HG02970 (cell line): Measurements from ENCODE around the gene ARF3.

Source experiments
- ATAC-seq: cut with Tn5 transposase; IDR thresholded peaks from one replicate; pipeline ENCODE4 v1.9.1; 2021; ENCODE audit warnings: mild to moderate bottlenecking, moderate library complexity, moderate number of reproducible peaks; ENCODE audit not compliant: unreplicated experiment, low FRiP score

Gene ARF3

DNA sequence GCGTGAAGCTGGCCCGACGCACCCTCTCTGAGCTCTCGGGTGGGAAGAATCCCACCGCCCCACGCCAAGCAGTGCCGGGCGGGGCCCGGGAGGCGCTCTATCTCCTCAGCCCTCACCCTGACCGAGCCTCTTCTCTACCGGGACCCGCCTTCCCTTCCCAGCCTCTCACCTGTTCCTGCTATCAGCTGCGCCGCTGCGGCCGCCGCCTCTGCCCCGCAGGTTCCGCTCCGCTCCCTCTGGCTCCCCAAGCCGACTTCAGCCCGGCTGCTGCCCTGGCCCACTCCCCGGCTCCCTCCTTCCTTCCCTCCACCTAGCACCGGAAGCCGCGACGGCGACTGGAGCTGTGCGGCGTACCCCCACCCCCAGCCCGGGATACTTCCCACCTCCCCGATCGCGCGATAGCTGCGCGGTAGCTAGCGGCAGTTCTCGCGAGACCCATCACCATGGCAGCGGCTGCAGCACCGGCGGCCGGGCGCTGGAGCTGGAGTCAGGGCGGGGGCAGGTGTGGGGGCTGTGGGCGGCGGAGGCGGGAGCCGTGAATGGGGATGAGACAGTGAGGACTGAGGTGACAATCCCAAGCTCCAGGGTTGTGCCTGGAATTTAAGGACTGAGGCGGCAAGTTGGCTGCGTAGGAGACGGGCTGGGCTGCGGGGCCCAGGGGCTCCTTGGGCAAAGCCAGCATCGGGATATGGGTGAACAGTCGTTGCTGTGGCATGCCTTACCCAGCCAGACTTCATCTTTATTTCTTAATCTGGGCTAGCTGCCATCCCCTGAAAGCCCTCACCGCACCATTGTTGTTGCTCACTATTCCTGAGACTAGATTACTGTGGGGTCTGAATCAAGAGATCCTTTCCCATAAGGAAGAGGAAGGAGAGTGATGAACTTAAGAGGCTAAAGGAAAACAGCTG lies at the start of gene ARF3:
Gene ARF3, minus strand, starts transcription at position 347 of the 908 bp plus-strand sequence. CDS start 16,392 bp downstream, outside the sequence.
- peak; percentile 71 for ATAC-seq

DNA sequence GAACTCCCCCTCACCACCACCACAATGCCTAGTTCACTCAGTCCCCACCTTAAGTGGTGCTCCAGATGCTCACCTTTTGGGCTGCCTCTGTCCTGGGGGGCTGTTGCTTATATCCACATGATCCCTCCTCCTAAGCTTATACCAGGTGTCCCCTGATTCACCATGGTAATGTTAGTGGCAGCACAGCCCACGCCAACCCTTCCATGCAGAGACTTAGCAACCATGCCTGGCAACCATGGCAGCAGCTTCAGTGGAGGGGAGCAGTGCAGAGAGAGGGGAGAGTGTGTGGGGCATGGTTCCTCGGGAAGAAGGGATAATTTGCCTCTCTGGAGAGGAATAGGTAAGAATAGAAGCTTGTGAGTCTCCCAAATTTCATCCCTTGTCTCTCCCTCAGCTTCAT lies 43.1 kb upstream of the ARF3 start:
- no peak for ATAC-seq

DNA sequence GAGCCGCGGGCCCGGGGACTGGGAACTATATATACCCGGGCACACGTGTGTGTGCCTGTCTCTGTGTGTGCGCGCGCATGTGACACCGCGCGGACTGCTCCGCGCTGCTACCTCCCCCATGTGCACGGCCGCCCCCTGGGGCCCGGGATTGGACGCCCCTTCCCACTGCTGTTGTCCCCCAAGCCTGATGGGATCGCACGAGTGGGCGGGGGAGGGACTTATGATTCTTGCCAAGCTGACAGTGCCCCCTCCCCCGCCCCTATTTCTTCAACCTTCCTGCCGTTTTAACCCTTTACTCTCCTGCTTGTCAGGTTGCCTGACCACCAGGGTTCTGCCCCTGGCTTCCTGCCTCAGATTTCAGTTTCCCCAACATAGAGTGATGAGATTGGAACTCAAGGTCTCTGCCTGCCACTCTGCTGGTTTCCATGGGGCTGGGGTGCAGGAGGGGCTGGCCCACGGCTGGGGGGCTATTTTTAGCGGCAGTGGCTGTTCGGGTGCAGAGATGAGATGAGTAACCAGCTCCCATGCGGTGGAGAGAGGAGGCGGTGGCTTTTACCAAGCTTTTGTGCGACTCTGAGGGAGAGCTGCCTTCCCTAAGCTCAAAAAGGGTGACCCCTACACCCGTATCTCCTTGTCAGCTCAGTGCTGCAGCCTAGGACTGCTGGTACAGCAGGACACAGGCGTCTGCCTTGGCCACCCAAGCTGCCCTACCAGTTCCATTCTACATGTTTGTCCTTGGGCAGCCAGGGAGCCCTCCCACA lies 42.3 kb upstream of the ARF3 start, which contains the start of gene DDN:
Gene DDN, minus strand, starts transcription at position 5 of the 761 bp plus-strand sequence. CDS start 88 bp downstream, outside the sequence.
- ATAC-seq: no peak

DNA sequence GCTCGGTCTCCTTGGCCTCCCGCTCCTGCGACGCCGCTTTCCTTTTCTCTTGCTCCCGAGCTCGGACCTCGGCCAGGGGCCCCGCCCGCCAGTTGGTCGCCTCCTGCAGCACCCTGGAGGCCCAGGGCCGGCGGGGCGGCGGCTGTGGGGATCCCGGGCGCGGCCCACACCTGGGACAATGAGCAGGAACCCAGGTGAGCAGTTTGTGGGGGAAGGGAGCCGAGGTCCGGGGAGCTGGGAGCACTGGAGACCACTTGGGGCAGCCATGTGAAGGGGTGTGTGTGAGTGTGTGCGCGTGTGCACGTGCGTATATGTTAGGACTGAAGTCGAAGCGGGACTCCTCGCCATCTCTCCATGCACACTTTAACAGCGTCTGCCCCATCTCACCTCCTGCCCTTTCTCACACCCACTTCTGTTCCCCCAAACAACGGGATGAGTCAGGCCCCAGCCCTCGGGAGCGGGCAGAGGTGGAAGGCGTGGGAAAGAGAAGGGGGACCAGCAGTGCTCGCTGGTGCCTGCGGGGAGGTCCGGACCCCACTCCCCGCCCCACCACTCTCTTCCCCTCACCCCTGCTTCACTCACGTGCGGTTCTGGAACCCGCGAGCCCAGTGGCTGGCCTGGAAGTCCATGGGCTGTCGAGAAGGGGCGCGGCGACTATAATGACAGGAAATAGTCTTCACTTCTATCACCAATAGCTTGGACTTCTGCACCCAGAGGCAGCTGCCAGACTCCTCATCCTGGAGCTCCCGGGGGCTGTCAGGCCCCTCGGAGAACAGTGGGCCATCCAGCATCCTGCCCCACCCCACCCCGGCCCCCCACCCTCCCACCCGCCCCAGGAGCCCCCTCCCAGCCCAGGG lies 41.4 kb upstream of the ARF3 start:
- no peak for ATAC-seq

DNA sequence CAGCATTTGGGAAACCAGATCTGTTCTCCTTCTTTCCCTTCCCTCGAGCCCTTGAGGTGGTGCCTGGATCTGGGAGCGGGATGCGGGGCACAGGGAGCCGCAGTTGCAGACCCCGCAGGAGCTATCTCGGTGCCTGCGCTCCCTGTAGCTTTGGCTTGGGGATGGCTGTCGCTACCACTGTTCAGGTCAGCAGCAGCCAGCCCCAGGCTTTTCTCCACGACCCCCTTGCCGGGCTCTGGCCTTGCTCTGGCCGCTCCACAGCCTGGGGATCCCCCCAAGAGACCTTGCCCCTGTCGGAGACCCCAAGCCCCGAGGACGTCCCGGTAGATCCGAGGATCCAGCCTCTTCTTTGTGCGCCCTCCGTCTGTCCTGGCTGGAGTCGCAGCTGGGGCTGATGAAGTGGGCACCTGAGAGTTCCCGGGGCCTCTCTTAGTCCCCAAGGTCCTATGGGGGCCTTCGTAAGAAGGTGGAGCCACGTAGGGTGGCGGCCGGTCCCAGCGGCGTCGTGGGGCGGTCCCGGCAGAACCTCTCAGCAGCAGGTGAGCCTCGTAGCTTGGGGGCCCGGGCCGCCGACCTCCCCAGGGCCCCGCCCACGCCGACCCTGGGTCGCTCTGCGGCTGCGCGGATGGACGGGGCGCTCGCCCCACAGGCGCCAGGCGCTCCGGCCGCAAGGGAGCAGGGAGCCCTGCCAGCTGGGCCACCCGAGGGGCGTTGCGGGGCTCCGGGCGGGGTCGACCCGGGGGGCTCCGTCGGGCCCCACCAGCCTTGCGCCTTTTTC lies 40.6 kb upstream of the ARF3 start:
- no peak for ATAC-seq

DNA sequence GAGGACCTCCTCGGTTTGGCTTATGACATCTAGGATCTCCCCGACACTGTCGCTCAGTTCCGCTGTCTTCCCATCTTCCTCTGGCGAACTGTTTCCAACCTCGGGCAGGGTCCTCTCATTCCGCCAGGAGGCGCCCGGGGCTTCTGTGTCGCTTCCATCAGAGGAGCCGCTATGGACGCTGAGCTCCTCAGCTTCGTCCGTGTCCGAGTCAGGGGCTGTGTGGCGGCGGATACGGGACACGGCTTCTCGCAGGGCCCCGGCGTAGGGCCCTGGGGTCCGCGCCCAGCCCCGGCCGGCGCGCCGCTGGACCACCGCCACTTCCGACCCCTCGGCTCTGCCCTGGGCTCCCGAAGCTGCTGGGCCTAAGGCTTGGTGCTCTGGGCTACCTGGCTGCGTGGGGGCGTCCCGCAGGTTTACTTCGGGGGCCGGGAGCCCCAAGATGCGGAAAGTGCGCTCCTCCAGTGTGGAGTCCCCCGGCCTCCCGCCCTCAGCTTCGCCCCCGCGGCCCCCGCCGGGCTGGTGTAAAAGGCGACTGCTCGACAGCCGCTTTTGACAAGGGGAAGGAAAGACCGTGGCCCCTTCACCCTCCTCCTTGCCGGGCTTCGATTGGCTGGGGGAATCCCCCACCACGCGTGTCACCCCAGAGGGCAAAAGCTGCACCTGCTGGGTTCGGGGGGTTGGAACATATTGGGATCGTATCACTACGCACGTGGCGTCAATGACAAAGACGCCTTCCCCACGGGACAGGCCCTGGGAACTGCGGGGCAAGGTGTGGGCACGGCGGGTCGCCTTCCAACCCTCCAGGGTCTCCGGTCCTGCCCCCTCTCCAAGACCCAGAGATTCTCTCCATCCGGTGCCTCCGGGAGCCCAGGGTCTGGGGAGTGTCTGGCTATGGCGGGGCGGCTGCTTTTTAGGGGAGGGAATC lies 39.8 kb upstream of the ARF3 start:
- no peak for ATAC-seq

DNA sequence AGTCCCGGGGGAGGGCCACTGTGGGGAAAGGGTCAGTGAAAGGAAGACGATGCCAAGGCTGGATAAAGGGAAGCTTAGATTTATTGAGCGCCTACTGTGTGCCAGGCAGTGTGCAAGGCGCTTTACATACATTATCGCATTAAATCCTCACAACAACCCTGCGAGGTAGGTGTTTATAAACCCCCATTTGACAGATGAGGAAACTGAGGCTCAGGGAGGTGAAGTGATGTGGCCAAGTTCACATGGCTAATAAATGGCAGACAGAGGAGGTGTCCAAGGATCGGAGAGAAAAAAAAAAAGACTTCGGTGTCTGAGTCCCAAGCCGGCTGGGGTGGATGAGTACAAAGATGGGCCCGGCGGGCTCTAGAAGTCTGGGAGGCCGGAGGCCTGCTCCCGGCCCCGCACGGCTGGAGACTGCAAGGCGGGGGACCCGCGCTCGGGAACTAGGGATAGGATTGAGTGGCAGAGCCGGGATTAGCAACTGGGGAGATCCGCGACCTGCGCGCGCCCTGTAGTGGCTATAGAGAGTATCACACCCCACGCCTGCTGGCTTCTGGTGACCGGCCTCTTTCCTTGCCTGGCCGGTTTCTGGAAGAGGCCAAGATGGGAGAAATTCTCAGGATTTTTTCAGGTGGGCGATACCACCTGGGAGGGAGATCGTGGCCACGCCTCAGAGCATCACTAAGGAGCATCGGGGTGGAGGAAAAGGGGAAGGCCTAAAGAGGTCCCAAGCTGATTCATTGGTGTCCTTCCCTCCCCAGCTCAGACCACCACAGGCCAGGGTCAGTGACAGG lies 38.0 kb upstream of the ARF3 start:
- ATAC-seq: no peak

DNA sequence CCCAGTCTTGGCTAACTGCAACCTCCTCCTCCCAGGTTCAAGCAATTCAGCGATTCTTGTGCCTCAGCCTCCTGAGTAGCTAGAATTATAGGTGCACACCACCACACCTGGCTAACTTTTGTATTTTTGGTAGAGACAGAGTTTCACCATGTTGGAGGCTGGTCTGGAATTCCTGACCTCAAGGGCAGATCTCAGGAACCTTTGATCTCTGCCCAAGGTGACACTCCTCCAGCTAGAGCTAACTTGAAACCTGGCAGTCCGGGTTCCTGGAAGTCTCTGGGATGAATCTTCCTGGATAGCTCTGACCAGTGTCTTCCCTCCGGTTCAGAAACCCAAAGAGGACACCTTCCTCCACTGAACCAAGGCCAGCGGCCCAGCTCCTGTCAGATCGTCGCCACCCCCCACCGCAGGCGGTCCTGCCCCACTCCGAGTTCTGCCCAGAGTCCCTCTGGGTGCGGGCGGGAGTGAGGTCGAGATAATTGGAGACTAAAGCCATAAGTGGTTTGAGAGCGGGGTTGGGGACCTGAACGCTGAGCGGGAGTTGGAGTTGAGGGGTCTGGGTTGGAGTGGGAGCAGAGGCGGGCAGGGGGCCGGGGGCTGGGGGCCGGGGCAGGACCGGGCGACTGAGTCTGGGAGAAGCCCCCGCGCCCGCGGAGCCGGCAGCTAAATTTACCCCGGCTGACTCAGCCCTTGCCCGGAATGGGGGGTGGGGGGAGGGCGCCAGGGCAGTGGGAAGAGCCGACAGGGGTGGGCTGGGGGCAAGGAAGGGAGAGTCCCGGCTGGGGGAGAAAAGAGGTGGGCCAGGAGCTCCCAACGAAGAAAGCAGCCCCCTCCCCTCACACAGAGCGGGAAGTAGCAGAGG lies 37.2 kb upstream of the ARF3 start:
- no peak for ATAC-seq

DNA sequence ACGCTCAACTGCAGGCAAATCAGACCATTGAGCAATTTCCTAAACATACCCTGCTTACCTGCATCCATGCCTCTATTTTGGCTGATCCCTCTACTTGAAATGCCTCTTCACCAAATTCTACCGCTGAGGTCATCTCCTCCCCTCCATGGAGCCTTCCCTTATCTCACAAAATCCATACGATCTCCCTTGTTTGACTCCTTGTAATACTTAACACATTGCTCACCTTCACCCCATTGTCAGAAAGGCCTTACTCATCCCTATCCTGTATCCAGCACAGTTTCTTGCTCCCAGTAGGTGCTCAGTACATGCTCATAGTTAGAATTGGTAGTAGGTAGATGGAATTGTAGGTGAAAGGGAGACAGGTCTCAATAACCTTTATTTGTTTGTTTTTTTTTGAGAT lies 36.5 kb upstream of the ARF3 start:
- ATAC-seq: no peak

DNA sequence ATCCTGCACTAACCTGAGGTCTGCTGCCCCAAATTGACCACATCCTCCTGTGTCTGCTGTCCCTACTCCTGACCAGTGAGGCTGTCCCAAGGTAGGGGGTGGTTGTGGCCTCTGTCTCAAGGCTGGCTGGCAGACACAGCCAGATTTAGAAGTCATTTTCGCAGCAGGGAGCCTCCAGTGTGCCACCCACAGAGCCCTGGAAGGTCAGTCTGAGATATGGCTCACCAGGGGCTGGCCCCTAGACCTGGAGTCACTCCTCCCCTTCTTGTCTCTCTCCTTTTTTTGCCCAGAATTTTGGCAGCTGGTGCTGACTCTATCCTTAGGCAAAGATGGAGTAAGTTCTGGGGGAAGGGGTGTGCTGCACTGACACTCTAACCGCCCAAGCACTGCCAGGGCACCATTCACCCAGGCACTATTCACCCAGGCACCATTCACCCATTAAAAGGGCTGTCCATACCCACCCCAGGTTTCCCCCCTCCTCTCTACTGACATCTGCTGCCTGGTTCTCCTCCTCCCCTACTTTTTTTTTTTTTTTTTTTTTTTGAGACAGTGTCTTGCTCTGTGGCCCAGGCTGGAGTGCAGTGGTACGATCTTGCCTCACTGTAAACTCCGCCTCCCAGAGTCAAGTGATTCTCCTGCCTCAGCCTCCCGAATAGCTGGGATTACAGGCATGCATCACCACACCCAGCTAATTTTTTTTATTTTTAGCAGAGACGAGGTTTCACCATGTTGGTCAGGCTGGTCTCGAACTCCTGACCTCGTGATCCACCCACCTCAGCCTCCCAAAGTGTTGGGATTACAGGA lies 34.2 kb upstream of the ARF3 start:
- no peak for ATAC-seq

DNA sequence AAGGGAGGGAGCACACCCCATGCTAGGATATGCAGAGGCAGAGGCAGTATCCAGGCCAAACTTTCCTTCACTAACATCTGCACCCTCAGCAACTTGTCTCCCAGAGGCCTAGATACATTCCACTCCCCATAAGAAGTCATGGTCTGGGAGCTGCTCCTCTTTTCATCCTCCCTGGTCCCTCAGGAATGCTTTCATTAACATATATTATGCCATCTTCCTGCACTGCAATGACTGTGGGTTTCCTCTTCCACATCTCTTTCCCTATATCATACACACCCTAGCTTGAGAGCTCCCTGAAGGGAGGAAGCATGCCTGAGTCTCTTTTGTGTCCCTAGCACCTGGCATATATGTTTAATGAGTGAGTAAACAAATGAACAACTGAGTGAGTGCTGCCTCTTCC lies 33.3 kb upstream of the ARF3 start:
- no peak for ATAC-seq

DNA sequence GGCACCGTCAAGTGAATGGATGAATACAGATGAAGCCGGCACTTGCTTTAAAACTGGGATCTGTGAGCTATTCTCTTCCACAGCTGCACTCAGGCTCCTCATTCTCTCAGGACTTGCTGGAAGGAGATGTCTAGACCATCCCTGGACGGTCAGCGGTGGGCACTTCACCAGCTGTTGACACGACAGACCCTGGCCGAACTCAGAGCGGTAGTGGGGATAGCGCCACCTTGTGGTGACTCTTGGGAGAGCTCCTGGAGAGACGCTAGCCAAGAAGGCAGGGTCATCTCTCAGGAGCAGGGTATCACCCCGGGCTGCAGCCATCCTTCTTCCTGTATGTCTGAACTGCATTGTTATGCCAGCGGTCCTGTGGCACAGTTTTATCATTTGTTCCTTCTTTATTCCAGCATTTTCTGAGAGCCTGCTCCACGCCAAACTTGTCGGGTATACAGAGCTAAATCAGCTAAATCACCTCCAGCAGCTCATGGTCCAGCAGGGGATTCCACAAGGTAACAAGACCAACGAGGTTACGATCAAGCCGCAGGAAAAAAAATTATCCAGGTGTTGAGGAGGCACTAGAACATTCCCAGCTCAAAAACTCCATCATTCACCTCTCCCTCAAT lies 30.9 kb upstream of the ARF3 start:
- no peak for ATAC-seq

DNA sequence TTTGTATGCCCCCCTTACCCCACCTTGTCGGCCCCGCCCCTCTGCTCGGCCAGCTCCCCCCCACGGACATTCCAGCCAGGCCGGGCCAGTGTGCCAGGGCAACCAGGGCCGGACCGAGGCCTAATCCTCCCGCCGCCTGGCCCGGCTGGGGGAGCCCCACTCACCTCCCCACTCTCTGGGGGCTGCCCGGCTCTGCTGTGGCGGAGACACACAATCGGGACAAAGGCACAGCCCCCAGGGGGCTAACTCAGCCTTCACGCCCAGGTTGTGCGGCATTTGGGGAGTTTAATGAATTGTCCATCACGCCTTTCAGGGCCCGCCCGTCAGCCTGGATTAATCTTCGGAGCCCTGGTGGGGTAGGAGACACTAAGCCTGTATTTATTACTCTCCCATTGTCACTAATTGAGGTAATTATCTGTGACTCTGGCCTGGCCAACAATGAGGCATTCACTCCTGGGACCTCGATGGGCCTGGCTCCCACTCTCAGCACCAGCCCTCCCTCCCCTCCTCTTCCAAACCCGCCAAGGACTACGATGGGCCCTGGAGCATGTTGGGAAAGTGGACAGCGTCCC lies 29.5 kb upstream of the ARF3 start:
- ATAC-seq: no peak

DNA sequence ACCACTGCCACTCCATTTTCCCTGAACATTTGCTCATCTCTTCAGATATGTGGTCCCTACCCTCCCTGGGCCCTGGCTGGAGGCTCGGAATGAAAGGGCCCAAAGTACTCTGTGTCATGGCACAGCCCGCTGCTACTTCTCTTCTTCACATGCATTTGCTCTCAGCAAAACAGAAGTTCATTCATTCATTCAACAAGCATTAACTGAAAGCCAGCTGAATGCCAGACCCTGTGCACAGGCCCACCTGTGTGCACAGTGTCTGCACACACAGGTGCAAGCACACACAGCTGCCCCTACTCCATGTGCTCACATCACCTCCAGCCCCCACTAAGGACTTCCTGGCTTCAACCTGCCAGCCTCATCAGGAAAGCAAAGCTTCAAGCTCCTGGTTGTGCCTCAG lies 28.6 kb upstream of the ARF3 start:
- no peak for ATAC-seq

DNA sequence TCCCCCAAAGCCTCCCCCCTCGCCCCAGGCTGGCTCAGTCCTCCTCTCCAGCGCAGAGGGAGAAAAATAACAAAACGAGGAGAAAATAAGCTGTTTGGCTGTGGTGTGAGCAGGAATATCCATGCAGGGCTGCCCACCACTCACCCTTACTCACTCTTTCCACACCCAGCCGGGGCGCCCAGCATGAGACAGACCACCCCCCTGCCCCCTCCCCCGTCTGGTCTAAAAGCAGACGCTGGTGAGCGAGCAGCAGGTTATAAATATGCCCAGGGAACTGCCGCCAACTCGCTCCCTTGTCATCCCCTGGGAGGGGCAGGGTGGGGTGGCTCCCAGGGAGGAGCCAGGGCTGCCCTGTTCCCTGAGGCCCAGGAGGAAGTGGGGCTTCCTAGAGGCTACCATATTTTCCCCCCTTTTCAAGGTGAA lies 28.2 kb upstream of the ARF3 start:
- no peak for ATAC-seq
